Endothelial cell (in vitro differentiated cells): ENCODE measurements around the gene BORCS8. TPM values are rescaled to one million over a fixed set of nuclear protein-coding genes. Genes with fewer than 3 reads are reported as not detected.

ENCODE experiments used
- DNase-seq: peaks from one replicate; pipeline ENCODE4 v3.0.0; 2021; ENCODE audit warnings: low spot score
- H3K27ac Mint-ChIP-seq: one replicate; pipeline ENCODE4 v1.8.0; 2021; ENCODE audit warnings: mixed read lengths, inconsistent platforms; ENCODE audit not compliant: unreplicated experiment
- H3K27me3 Mint-ChIP-seq: one replicate; pipeline ENCODE4 v1.8.0; 2021; ENCODE audit warnings: mild to moderate bottlenecking, moderate library complexity, mixed read lengths, inconsistent platforms; ENCODE audit not compliant: unreplicated experiment
- H3K36me3 Mint-ChIP-seq: one replicate; pipeline ENCODE4 v1.8.0; 2021; ENCODE audit warnings: mild to moderate bottlenecking, low read depth, mixed read lengths, inconsistent platforms; ENCODE audit not compliant: unreplicated experiment
- H3K4me1 Mint-ChIP-seq: one replicate; pipeline ENCODE4 v1.8.0; 2021; ENCODE audit warnings: mild to moderate bottlenecking, mixed read lengths, inconsistent platforms; ENCODE audit not compliant: unreplicated experiment
- H3K4me3 Mint-ChIP-seq: one replicate; pipeline ENCODE4 v1.8.0; 2021; ENCODE audit warnings: mild to moderate bottlenecking, mixed read lengths, inconsistent platforms; ENCODE audit not compliant: unreplicated experiment
- H3K9me3 Mint-ChIP-seq: one replicate; pipeline ENCODE4 v1.8.0; 2021; ENCODE audit warnings: mixed read lengths, inconsistent platforms; ENCODE audit not compliant: unreplicated experiment
- total RNA-seq: library from RNA; stranded (reverse); fragmentation: NEBNext Ultra II Directional; extraction: Animal tissue kit (Norgen Biotek cat#: 25700); gene quantifications from one replicate; pipeline ENCODE4 v1.2.1, GENCODE V29; 2021; ENCODE audit not compliant: unreplicated experiment
- TF ChIP-seq, protein P1 (sequence below): fragments of 200-600 bp; sonication (generic); IDR thresholded peaks from one replicate; pipeline ENCODE4 v1.5.0; 2021; ENCODE audit warnings: antibody characterized with exemption; ENCODE audit not compliant: unreplicated experiment

The BORCS8 gene
- total RNA-seq, 1 donor from 2014 or later: 31.3 TPM

DNA sequence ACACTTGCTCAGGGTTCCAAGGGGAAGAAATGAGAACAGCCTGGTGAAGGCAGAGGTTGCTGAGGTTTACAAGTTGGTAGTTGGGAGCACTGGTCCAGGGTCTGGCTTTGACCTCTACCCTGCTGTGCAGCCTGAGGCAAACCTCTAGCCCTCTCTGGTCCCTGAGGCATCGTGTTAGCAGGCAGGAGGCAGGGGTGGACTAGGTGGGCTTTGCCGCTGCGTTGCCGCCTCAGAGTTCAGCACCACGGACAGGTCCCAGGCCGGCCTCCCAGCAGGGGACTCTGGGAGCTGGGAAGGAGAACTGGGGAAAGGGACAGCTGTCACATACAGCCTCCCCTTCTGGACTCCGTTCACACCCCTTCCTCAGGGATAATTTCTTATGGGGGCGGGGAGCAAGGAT, 22.9 kb upstream of the BORCS8 start:
- Mint-ChIP-seq H3K27me3 (peaks cover 18% of the 10 kb centered on the region), H3K9me3 (no peaks in the 10 kb centered on the region), H3K4me1 (no peaks in the 10 kb centered on the region), H3K36me3 (peaks cover 4% of the 10 kb centered on the region), H3K27ac (no peak overlapping the region), H3K4me3 (no peak overlapping the region)
- TF ChIP-seq, protein P1, sequence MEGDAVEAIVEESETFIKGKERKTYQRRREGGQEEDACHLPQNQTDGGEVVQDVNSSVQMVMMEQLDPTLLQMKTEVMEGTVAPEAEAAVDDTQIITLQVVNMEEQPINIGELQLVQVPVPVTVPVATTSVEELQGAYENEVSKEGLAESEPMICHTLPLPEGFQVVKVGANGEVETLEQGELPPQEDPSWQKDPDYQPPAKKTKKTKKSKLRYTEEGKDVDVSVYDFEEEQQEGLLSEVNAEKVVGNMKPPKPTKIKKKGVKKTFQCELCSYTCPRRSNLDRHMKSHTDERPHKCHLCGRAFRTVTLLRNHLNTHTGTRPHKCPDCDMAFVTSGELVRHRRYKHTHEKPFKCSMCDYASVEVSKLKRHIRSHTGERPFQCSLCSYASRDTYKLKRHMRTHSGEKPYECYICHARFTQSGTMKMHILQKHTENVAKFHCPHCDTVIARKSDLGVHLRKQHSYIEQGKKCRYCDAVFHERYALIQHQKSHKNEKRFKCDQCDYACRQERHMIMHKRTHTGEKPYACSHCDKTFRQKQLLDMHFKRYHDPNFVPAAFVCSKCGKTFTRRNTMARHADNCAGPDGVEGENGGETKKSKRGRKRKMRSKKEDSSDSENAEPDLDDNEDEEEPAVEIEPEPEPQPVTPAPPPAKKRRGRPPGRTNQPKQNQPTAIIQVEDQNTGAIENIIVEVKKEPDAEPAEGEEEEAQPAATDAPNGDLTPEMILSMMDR: no peak
- DNase-seq: peak; percentile 88

DNA sequence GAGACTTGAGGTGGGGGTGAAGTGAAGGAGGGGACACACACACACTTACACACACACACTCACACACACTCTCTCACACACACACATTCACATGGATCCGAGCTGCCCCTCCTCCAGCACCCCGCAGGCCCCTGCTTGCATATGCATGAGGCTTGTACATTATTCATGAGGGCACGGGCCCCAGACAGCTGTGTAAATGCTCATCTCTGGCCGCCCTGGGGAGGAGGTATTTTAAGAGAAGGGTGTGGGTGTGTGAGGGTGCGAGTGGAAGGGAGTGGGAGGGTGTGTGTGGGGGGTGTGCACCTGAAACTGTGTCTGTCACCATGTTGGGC, 22.2 kb upstream of the BORCS8 start:
- no peak overlapping the region for H3K27ac Mint-ChIP-seq
- H3K27me3 Mint-ChIP-seq: peaks cover 19% of the 10 kb centered on the region
- no peaks in the 10 kb centered on the region for H3K4me1 Mint-ChIP-seq
- TF ChIP-seq, protein P1: no peak
- no peaks in the 10 kb centered on the region for H3K9me3 Mint-ChIP-seq
- peak overlapping the region; percentile 76 for H3K4me3 Mint-ChIP-seq
- H3K36me3 Mint-ChIP-seq: peaks cover 4% of the 10 kb centered on the region
- no peak for DNase-seq

DNA sequence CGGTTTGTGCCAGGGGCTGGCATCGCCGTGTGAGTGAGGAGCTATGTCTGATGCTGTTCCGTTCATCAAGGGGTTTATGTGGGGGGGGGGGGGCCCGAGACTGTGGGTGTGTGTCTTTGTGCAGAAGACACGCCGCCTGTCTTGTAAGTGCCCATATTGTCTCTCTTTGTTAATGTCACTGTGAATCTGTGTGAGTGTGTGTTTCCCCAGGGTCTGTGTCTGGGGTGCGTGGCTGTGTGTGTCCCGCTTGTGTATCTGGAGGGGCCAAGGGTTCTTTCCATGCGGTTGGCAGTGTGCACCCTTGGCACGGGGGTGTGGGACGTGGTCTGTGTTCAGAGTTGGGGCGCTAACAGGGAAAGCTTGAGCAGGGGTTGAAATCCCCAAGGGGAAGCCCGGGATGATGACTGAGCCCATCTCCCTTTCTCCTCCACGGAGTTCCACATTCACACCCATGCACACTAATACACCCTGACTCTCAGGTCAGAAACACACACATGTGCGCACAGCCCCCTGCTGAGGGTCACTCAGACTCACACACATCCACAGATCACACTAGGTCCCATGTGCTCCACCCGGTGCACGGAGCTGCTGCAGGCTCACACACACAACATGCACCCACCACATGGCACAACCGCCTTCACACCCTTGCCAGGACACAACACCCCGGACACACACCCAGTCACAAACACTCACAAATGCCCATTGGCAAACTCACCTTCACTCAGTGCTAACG, 21.6 kb upstream of the BORCS8 start:
- Mint-ChIP-seq H3K4me3 (peak overlapping the region; percentile 76), H3K9me3 (no peaks in the 10 kb centered on the region), H3K36me3 (peaks cover 4% of the 10 kb centered on the region), H3K27me3 (peaks cover 19% of the 10 kb centered on the region), H3K4me1 (no peaks in the 10 kb centered on the region), H3K27ac (no peak overlapping the region)
- TF ChIP-seq, protein P1: no peak
- DNase-seq: no peak

DNA sequence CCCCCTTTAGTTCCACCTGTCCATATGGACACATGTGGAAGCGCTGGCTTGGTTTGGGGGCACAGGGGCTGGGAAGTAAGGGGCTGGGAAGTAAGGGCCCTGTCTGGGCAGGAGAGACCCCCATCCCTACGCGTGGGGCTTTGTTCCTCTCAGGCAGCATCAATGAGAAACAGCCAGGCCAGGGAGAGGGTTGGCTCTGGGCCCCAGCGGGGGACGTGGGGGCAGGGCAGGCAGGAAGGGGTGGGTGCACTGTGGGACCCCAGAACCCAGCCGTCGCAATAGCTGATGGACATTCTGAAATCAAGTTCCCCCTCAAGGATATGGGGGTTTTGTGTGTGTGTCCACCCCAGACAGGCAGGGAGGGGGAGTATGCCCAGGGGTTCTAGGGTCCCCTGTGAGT, 21.0 kb upstream of the BORCS8 start:
- H3K4me1 Mint-ChIP-seq: no peaks in the 10 kb centered on the region
- DNase-seq: no peak
- H3K27me3 Mint-ChIP-seq: peaks cover 19% of the 10 kb centered on the region
- H3K9me3 Mint-ChIP-seq: no peaks in the 10 kb centered on the region
- H3K27ac Mint-ChIP-seq: no peak overlapping the region
- no peak overlapping the region for H3K4me3 Mint-ChIP-seq
- peaks cover 4% of the 10 kb centered on the region for H3K36me3 Mint-ChIP-seq
- TF ChIP-seq, protein P1: no peak

DNA sequence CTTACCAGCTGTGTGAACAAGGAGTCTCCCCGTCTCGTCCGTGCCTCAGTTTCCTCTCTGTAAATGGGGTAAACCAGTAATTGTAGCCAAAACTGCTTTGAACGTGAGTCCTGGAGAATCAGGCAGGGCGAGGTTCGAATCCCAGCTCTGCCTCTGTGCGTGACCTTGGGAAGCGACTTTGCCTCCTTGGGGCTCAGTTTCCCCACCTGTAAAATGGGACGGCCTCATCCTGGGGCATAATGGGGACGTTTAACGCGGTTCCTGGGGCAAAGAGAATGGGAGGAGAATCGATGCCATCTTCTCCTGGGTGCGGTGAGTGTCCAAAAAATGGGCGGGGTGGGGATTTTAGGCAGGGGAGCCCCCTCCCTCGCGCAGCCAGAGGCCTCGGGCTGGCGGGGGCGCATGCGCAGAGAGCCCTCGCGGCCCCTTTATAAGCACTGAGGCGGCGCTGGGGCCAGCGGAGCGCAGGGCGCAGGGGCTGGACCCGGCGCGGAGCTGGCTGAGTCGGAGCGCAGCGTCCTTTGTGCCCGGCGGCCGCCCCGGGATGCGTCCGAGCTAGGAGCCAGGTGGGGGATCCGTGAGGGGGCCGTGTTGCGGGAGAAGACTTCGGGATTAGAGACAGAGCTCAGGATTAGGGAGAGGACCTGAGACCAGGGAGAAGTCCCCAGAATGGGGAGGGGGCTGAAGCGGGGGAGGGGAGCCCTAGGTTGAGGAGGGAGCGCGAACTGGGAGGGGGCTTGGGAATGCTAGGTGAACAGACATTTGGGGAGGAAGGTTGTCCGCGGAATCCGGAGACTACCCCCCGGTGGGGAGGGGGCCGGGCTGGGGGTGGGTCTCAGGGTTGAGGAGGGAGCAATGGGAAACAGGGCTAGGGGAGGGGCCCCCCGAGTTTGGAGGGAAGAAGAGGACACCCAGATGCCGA, 19.8 kb upstream of the BORCS8 start, which contains the start of gene NCAN:
Gene NCAN (plus strand): TSS at position 460 of the 922 bp plus-strand sequence. CDS start 4,996 bp downstream, outside the sequence.
- H3K4me1 Mint-ChIP-seq: peaks cover 2% of the 10 kb centered on the region
- H3K27ac Mint-ChIP-seq: no peak within 1 kb of the TSS
- peaks cover 27% of the 10 kb centered on the region for H3K27me3 Mint-ChIP-seq
- no peaks in the 10 kb centered on the region for H3K9me3 Mint-ChIP-seq
- H3K4me3 Mint-ChIP-seq: no peak within 1 kb of the TSS
- DNase-seq: peak; percentile 31
- H3K36me3 Mint-ChIP-seq: peaks cover 11% of the 10 kb centered on the region
- TF ChIP-seq, protein P1: no peak
